ENCODE measurements around the gene GALNT14. TPM values are rescaled to one million over a fixed set of nuclear protein-coding genes. Genes with fewer than 3 reads are reported as not detected.

Gene GALNT14
- total and polyA plus RNA-seq, 4 experiments from 2014 or later: 0.32 TPM; not detected in 3

DNA sequence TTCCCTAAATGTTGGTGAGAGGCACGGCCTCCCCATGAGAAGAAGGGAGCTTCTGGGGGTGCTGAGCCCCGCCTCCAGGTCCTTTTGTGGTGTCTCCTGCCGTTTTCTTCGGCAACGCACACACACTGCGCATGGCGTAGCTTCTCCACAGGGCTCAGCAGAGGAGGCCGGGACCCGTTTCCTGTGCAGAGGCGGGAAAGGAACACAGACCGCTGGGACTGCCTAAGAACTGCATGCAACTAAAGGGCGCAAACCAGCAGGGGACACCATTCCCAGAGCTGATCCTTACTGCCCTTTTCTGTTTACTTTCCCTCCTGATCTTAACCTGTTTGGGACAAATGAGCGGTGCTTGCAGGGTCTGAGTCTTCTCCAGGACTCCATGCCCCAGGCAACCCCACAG is 240.7 kb downstream of the GALNT14 start:
- Histone ChIP-seq H3K9me3 (ENCODE audit: control insufficient read depth in 1 of 2, low read length in 2 of 2) (no peaks in the 10 kb centered on the region), H3K36me3 (ENCODE audit: insufficient read depth, low read length) (no peaks in the 10 kb centered on the region), H3K4me3 (ENCODE audit: low read length in 2 of 2) (no peak overlapping the region), H3K27ac (ENCODE audit: low read depth, low read length) (no peak overlapping the region), H3K4me1 (ENCODE audit: insufficient read depth, low read length) (no peaks in the 10 kb centered on the region), H3K27me3 (ENCODE audit: insufficient read depth, low read length) (no peaks in the 10 kb centered on the region)
- Mint-ChIP-seq H3K27me3 (peaks cover 9 to 22% of the 10 kb centered on the region in 2 donors), H3K4me3 (no peak overlapping the region), H3K9me3 (peaks cover 0 to 7% (median 2%) of the 10 kb centered on the region in 8 donors), H3K36me3 (no peaks in the 10 kb centered on the region), H3K27ac (no peak overlapping the region), H3K4me1 (no peaks in the 10 kb centered on the region)
- no peak for DNase-seq
- intact Hi-C loops (cut with micrococcal nuclease): no loop called here
- CTCF ChIA-PET (ENCODE audit: partially characterized antibody): no interaction called here
- POLR2A ChIA-PET (ENCODE audit: partially characterized antibody): no interaction called here

DNA sequence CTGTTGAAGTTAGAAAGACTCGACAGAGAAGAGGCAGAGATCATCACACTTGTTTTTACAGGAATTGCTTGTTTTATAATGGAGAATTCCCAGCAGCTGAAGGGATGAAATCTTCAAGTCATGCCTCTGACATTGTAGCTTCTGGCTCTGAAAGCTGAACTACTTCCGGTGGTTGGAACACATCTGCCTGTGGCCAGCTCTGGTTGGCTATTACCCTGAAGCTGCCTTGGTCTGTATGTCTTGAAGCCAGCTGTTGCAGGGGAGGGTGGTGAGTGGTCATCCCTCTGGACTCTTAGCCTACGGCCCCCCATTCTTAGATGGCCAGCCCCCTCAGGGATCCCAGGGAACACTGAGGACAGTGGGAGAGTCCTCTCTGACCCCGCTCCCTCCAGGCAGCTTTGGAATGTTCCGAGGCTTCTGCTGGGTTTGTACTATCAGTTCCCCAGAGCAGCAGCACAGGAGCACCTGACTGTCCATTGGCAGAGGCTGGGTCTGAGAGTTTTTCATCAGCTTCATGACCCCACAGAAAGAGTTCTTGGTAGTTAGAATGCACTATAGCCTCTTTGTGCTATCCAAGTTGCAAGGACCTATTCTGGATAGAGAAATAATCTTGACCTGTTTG is 243.6 kb downstream of the GALNT14 start:
- no peak overlapping the region for H3K27ac Mint-ChIP-seq
- ChIA-PET POLR2A (ENCODE audit: partially characterized antibody) (no interaction called here), CTCF (ENCODE audit: partially characterized antibody) (no interaction called here)
- Histone ChIP-seq H3K36me3 (ENCODE audit: insufficient read depth, low read length) (no peaks in the 10 kb centered on the region), H3K4me1 (ENCODE audit: insufficient read depth, low read length) (no peaks in the 10 kb centered on the region), H3K27me3 (ENCODE audit: insufficient read depth, low read length) (no peaks in the 10 kb centered on the region), H3K27ac (ENCODE audit: low read depth, low read length) (no peak overlapping the region), H3K9me3 (ENCODE audit: control insufficient read depth in 1 of 2, low read length in 2 of 2) (no peaks in the 10 kb centered on the region), H3K4me3 (ENCODE audit: low read length in 2 of 2) (no peak overlapping the region)
- no peaks in the 10 kb centered on the region for H3K36me3 Mint-ChIP-seq
- H3K4me1 Mint-ChIP-seq: no peaks in the 10 kb centered on the region
- H3K27me3 Mint-ChIP-seq: peaks cover 13 to 23% of the 10 kb centered on the region in 2 donors
- peaks cover 0 to 7% (median 2%) of the 10 kb centered on the region in 8 donors for H3K9me3 Mint-ChIP-seq
- H3K4me3 Mint-ChIP-seq: no peak overlapping the region
- no peak for DNase-seq
- intact Hi-C loops (cut with micrococcal nuclease): no loop called here

DNA sequence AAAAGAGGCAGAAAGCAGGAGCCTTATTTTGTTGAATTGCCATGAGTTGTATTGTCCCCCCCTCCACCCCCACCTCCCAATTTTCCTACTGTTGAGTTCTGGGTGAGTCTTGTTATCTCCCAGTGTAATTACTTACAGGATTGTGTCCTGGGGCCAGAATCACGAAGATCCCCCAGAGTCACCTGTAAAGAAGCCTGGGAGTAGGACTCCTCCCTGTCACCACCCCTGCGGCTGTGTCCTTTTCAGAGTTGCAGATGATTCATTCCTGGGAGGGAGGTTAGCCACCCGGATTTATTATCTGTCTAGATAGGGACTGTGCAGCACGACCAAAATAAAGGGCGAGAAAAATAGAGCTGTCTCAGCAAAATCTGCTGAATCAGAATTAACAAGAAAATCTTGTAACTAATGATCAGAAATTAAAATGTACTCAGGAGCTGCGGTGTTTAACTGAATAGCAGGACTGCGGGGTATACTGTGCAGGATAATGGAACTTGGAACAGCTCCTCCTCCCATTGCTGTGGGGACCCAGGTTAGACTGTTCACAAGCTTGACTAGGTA is 249.3 kb downstream of the GALNT14 start:
- DNase-seq: no peak
- Mint-ChIP-seq H3K36me3 (no peaks in the 10 kb centered on the region), H3K27me3 (peaks cover 14 to 17% of the 10 kb centered on the region in 2 donors), H3K27ac (no peak overlapping the region), H3K9me3 (peaks cover 0 to 2% (median 0%) of the 10 kb centered on the region in 8 donors), H3K4me1 (peaks cover 0 to 4% (median 0%) of the 10 kb centered on the region in 4 donors), H3K4me3 (no peak overlapping the region)
- ChIA-PET POLR2A (ENCODE audit: partially characterized antibody) (no interaction called here), CTCF (ENCODE audit: partially characterized antibody) (no interaction called here)
- Histone ChIP-seq H3K27ac (ENCODE audit: low read depth, low read length) (no peak overlapping the region), H3K27me3 (ENCODE audit: insufficient read depth, low read length) (no peaks in the 10 kb centered on the region), H3K4me3 (ENCODE audit: low read length in 2 of 2) (no peak overlapping the region), H3K36me3 (ENCODE audit: insufficient read depth, low read length) (no peaks in the 10 kb centered on the region), H3K4me1 (ENCODE audit: insufficient read depth, low read length) (no peaks in the 10 kb centered on the region), H3K9me3 (ENCODE audit: control insufficient read depth in 1 of 2, low read length in 2 of 2) (no peaks in the 10 kb centered on the region)
- intact Hi-C loops (cut with micrococcal nuclease): no loop called here

DNA sequence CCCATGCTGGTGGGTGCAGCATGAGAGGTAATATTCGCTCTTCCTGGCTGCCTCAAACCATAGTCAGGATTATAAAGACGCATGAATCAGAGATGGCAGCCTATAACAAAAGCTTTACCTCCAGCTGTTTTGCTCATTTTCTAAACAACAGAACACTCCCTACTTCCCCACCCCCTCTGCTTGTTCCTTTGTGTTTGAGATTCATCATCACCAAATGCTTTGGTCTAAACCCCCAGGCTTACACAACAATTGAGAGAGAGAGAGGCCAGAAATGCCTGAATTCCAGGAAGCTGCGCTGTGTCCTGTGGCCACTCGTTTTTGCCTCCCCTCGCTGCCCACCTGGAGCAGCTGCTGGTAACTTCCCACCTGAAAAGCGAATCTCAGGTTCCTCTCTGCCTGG is 252.2 kb downstream of the GALNT14 start:
- H3K4me3 ChIP-seq (ENCODE audit: low read length in 2 of 2): no peak overlapping the region
- H3K27ac ChIP-seq (ENCODE audit: low read depth, low read length): no peak overlapping the region
- Mint-ChIP-seq H3K4me3 (no peak overlapping the region), H3K36me3 (no peaks in the 10 kb centered on the region), H3K27ac (no peak overlapping the region), H3K27me3 (peaks cover 10 to 15% of the 10 kb centered on the region in 2 donors), H3K4me1 (peaks cover 0 to 4% (median 0%) of the 10 kb centered on the region in 4 donors), H3K9me3 (peaks cover 0 to 4% (median 0%) of the 10 kb centered on the region in 8 donors)
- no peak for DNase-seq
- H3K27me3 ChIP-seq (ENCODE audit: insufficient read depth, low read length): no peaks in the 10 kb centered on the region
- ChIA-PET POLR2A (ENCODE audit: partially characterized antibody) (no interaction called here), CTCF (ENCODE audit: partially characterized antibody) (no interaction called here)
- H3K4me1 ChIP-seq (ENCODE audit: insufficient read depth, low read length): no peaks in the 10 kb centered on the region
- intact Hi-C loops (cut with micrococcal nuclease): no loop called here
- no peaks in the 10 kb centered on the region for H3K9me3 ChIP-seq (ENCODE audit: control insufficient read depth in 1 of 2, low read length in 2 of 2)
- H3K36me3 ChIP-seq (ENCODE audit: insufficient read depth, low read length): no peaks in the 10 kb centered on the region

DNA sequence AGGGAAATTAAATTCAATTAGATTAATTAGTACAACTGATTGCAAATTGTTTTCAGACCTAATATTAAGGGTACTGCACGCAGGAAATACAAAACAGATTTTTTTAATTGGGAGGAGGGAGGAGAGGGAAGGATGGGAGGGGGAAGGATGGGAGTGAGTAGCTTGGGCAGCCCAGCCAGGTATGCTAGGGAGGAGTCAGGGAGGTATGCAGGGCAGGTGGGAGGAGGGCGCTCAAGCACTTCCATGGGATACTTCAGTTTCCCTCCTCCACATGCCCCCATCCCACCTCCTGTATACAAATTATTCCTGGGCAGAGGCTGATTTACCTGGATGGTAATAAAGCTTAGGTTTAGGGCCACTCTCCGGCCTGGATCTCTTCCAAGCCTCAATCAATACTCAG is 254.4 kb downstream of the GALNT14 start:
- ChIA-PET POLR2A (ENCODE audit: partially characterized antibody) (no interaction called here), CTCF (ENCODE audit: partially characterized antibody) (interaction anchor here (1.7 kb wide), 1 partner anchor 15 kb away, joined by 3 read pairs; no protein-coding TSS in a partner anchor)
- no peak for DNase-seq
- H3K36me3 ChIP-seq (ENCODE audit: insufficient read depth, low read length): no peaks in the 10 kb centered on the region
- Mint-ChIP-seq H3K9me3 (peaks cover 0 to 4% (median 0%) of the 10 kb centered on the region in 8 donors), H3K4me1 (peaks cover 0 to 4% (median 0%) of the 10 kb centered on the region in 4 donors), H3K27ac (no peak overlapping the region), H3K27me3 (peaks cover 8 to 15% of the 10 kb centered on the region in 2 donors), H3K36me3 (no peaks in the 10 kb centered on the region), H3K4me3 (no peak overlapping the region)
- intact Hi-C loops (cut with micrococcal nuclease): no loop called here
- no peaks in the 10 kb centered on the region for H3K9me3 ChIP-seq (ENCODE audit: control insufficient read depth in 1 of 2, low read length in 2 of 2)
- H3K4me3 ChIP-seq (ENCODE audit: low read length in 2 of 2): no peak overlapping the region
- H3K27ac ChIP-seq (ENCODE audit: low read depth, low read length): no peak overlapping the region
- H3K27me3 ChIP-seq (ENCODE audit: insufficient read depth, low read length): no peaks in the 10 kb centered on the region
- H3K4me1 ChIP-seq (ENCODE audit: insufficient read depth, low read length): no peaks in the 10 kb centered on the region

DNA sequence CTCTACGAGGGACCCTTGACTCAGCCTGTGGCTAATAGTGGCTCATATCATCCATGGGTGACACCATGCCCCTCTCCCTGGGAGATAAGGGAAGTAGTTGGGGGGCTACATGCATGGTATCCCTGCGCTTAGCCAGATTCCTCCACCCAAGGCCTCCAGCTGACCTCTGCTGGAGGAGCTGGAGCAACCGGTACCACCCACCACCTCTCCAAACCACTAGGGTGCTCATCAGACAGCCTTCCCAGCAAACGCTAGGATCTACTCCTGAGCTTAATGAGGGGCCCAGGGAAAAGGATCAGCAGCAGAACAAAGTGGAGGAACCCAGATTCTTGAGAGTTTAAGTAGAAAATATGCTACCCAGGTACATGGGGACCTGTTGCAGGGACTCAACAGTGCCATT is 255.1 kb downstream of the GALNT14 start:
- intact Hi-C loops (cut with micrococcal nuclease): no loop called here
- no peaks in the 10 kb centered on the region for H3K36me3 Mint-ChIP-seq
- POLR2A ChIA-PET (ENCODE audit: partially characterized antibody): no interaction called here

DNA sequence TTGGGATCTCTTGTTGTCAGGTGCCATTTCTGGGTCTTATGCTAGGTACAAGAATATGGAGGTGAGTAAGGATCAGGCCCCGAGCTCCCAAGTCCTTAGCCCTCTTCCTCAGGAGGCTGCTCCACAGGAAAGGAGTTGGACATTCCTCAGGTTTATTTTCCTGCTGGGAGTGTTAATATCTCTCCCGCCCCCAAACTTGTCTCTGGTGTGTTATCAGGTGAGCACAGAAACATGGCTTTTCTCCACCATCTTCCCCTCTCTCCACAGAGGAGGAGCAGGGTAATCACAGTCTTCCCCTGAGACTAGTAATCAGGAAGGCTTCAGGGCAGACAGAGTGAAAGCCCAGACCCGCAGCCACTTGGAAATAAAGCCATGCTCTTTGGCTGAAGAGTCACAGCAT is 257.7 kb downstream of the GALNT14 start:
- Histone ChIP-seq H3K27me3 (ENCODE audit: insufficient read depth, low read length) (no peaks in the 10 kb centered on the region), H3K4me3 (ENCODE audit: low read length in 2 of 2) (no peak overlapping the region), H3K4me1 (ENCODE audit: insufficient read depth, low read length) (no peaks in the 10 kb centered on the region), H3K9me3 (ENCODE audit: control insufficient read depth in 1 of 2, low read length in 2 of 2) (no peaks in the 10 kb centered on the region), H3K36me3 (ENCODE audit: insufficient read depth, low read length) (no peaks in the 10 kb centered on the region), H3K27ac (ENCODE audit: low read depth, low read length) (no peak overlapping the region)
- ChIA-PET CTCF (ENCODE audit: partially characterized antibody) (no interaction called here), POLR2A (ENCODE audit: partially characterized antibody) (no interaction called here)
- H3K4me1 Mint-ChIP-seq: peaks cover 0 to 4% (median 0%) of the 10 kb centered on the region in 4 donors
- peaks cover 0 to 8% (median 0%) of the 10 kb centered on the region in 8 donors for H3K9me3 Mint-ChIP-seq
- H3K27me3 Mint-ChIP-seq: peaks cover 6 to 16% of the 10 kb centered on the region in 2 donors
- H3K27ac Mint-ChIP-seq: no peak overlapping the region
- intact Hi-C loops (cut with micrococcal nuclease): no loop called here
- no peak for DNase-seq
- H3K4me3 Mint-ChIP-seq: no peak overlapping the region
- no peaks in the 10 kb centered on the region for H3K36me3 Mint-ChIP-seq

More for the DNA sequence above, 255.1 kb downstream of the GALNT14 start:
- Histone ChIP-seq H3K4me3 (ENCODE audit: low read length in 2 of 2) (no peak overlapping the region), H3K27me3 (ENCODE audit: insufficient read depth, low read length) (no peaks in the 10 kb centered on the region), H3K36me3 (ENCODE audit: insufficient read depth, low read length) (no peaks in the 10 kb centered on the region), H3K4me1 (ENCODE audit: insufficient read depth, low read length) (no peaks in the 10 kb centered on the region), H3K27ac (ENCODE audit: low read depth, low read length) (no peak overlapping the region), H3K9me3 (ENCODE audit: control insufficient read depth in 1 of 2, low read length in 2 of 2) (no peaks in the 10 kb centered on the region)
- no peak overlapping the region for H3K27ac Mint-ChIP-seq
- CTCF ChIA-PET (ENCODE audit: partially characterized antibody): interaction anchor here (1.7 kb wide), 1 partner anchor 15 kb away, joined by 3 read pairs; no protein-coding TSS in a partner anchor
- DNase-seq: no peak
- peaks cover 0 to 4% (median 0%) of the 10 kb centered on the region in 4 donors for H3K4me1 Mint-ChIP-seq
- H3K9me3 Mint-ChIP-seq: peaks cover 0 to 4% (median 0%) of the 10 kb centered on the region in 8 donors
- H3K27me3 Mint-ChIP-seq: peaks cover 10 to 12% of the 10 kb centered on the region in 2 donors
- no peak overlapping the region for H3K4me3 Mint-ChIP-seq
